Stomach (tissue), 9 donors: ENCODE measurements around the gene APEH. TPM values are rescaled to one million over a fixed set of nuclear protein-coding genes. Genes with fewer than 3 reads are reported as not detected.
A peak's percentile ranks its signal among the peaks of the same experiment; 100 is the strongest.

ENCODE experiments used
- DNase-seq, 2 donors: peaks; one replicate each; pipeline versions ENCODE4 v3.0.0 to v3.0.0-alpha.2; 2013 to 2019
- H3K27ac ChIP-seq, 5 donors: fragments of 200-600 bp in 4 of 5; sonication (generic) in 4 of 5; one replicate each; pipeline ENCODE4 v1.5.1; 2013 to 2019; ENCODE audit warnings: mild to moderate bottlenecking in 1 of 5, moderate library complexity in 1 of 5
- H3K27me3 ChIP-seq, 3 donors: fragments of 200-600 bp; sonication (generic); one replicate each; pipeline ENCODE4 v1.5.1; 2017 to 2019; ENCODE audit warnings: mixed run types in 1 of 3
- H3K36me3 ChIP-seq, 4 donors: fragments of 200-600 bp; sonication (generic); 1 replicate in 3 of 4; 2 replicates in 1 of 4; pipeline ENCODE4 v1.5.1; 2016 to 2019
- H3K4me1 ChIP-seq, 4 donors: fragments of 200-600 bp; sonication (generic); one replicate each; pipeline ENCODE4 v1.5.1; 2016 to 2019
- H3K4me3 ChIP-seq, 4 donors: fragments of 200-600 bp; sonication (generic) in 3 of 4; one replicate each; pipeline ENCODE4 v1.5.1; 2016 to 2019; ENCODE audit warnings: mild to moderate bottlenecking in 1 of 4
- H3K9me3 ChIP-seq, 4 donors: fragments of 200-600 bp; sonication (generic); one replicate each; pipeline ENCODE4 v1.5.1; 2016 to 2019
- CTCF ChIP-seq, 7 experiments: fragments of 450-650 bp in 4 of 7; fragments of 200-600 bp in 3 of 7; sonication (generic) in 3 of 7; IDR thresholded peaks; one replicate each; pipeline ENCODE4 v1.5.1; 2016 to 2019; ENCODE audit warnings: antibody characterized with exemption in 7 of 7, control low read depth in 2 of 7, mild to moderate bottlenecking in 1 of 7
- EP300 ChIP-seq: sonication (generic); formaldehyde crosslinking; IDR thresholded peaks from one replicate; pipeline ENCODE4 v1.6.1; 2017; ENCODE audit warnings: antibody characterized with exemption
- POLR2A ChIP-seq, 4 donors: fragments of 450-650 bp; IDR thresholded peaks; one replicate each; pipeline ENCODE4 v1.6.1; 2016; ENCODE audit warnings: antibody characterized with exemption in 4 of 4, control low read depth in 2 of 4, mild to moderate bottlenecking in 1 of 4, moderate library complexity in 1 of 4
- POLR2AphosphoS5 ChIP-seq, 3 donors: sonication (generic); formaldehyde crosslinking; IDR thresholded peaks; one replicate each; pipeline ENCODE4 v1.6.1; 2016; ENCODE audit warnings: antibody characterized with exemption in 3 of 3
- WGBS, 5 donors: extraction: QIAGEN DNeasy Blood & Tissue Kit in 3 of 5; methylation state at CpG; one replicate each; pipeline versions ENCODE4 v1.1.5 to v1.1.7; 2013 to 2018; 5-methylcytosine and 5-hydroxymethylcytosine counted together
- intact Hi-C: fragments of 100-400 bp; cut with DNase I; formaldehyde crosslinking; loops from one replicate; pipeline ENCODE4 v1.15.1; 2023; ENCODE audit warnings: low total_unique reads
- polyA plus RNA-seq, 3 donors: library from polyadenylated mRNA; stranded (reverse); fragments of 200-250 nt; gene quantifications; one replicate each; pipeline ENCODE4 v1.2.3, GENCODE V29; 2013
- total RNA-seq, 5 donors: library from RNA; depleted of rRNA; stranded (reverse); fragments of >200 nt; gene quantifications; one replicate each; pipeline versions ENCODE4 v1.1.0 to v1.2.3, GENCODE V29; 2014 to 2016
- donor health status: healthy with polysubstance abuse.
- donor health status: Bipolar disorder and iron deficiency.
- donor health status: healthy.

The APEH gene
- total and polyA plus RNA-seq, 8 donors, result 23.9 to 104 (median 47.7) TPM

GRCh38 chr3:49654176-49654825 is 19.9 kb upstream of the APEH start:
- intact Hi-C loops, result no loop called here
- TF ChIP-seq POLR2A (IDR thresholded peaks at IDR 0.05) (no peak), EP300 (no peak), CTCF (IDR thresholded peaks at IDR 0.05) (no peak), POLR2AphosphoS5 (IDR thresholded peaks at IDR 0.05) (no peak)
- peaks cover 0 to 10% (median 0%) of the 10 kb centered on the region in 3 donors for H3K27me3 ChIP-seq
- H3K4me1 ChIP-seq, result peaks cover 0 to 6% (median 0%) of the 10 kb centered on the region in 4 donors
- H3K4me3 ChIP-seq, result no peak overlapping the region
- H3K27ac ChIP-seq, result no peak overlapping the region
- no peak for DNase-seq
- H3K9me3 ChIP-seq, result no peaks in the 10 kb centered on the region
- H3K36me3 ChIP-seq, result no peaks in the 10 kb centered on the region
- WGBS, 5 donors, result 85 to 95% (median 92%) methylated on average over 10 to 17 of the region's 17 CpGs

DNA sequence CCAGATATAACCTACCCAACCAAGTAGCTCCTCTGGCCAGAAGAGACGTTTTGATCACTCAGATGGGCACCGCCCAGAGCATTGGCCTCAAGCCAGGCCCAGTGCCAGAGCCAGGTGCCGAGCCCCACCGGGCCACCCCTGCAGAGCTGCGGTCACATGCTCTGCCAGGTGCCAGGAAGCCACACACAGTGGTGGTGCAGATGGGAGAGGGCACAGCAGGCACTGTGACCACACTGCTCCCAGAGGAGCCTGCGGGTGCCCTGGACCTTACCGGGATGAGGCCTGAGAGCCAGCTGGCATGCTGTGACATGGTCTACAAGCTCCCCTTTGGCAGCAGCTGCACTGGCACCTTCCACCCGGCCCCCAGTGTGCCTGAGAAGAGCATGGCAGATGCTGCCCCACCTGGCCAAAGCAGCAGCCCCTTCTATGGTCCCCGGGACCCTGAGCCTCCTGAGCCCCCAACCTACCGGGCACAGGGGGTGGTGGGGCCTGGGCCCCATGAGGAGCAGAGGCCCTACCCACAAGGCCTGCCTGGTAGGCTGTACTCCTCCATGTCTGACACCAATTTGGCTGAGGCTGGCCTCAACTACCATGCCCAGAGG is 19.1 kb upstream of the APEH start:
- H3K9me3 ChIP-seq, result no peaks in the 10 kb centered on the region
- no peaks in the 10 kb centered on the region for H3K36me3 ChIP-seq
- intact Hi-C loops, result no loop called here
- H3K27ac ChIP-seq, result no peak overlapping the region
- 33 to 51% (median 46%) methylated on average over 5 to 10 of the region's 10 CpGs; no CpG with 5 or more reads in 1 of the 5 donors for WGBS, 5 donors
- peaks cover 0 to 6% (median 0%) of the 10 kb centered on the region in 4 donors for H3K4me1 ChIP-seq
- TF ChIP-seq EP300, result no peak
- TF ChIP-seq CTCF (IDR thresholded peaks at IDR 0.05), result no peak
- no peak for TF ChIP-seq POLR2AphosphoS5 (IDR thresholded peaks at IDR 0.05)
- no peak for TF ChIP-seq POLR2A (IDR thresholded peaks at IDR 0.05)
- peak in 1 of 2 donors; percentile 44 for DNase-seq
- no peak overlapping the region for H3K4me3 ChIP-seq
- peaks cover 0 to 10% (median 0%) of the 10 kb centered on the region in 3 donors for H3K27me3 ChIP-seq

DNA sequence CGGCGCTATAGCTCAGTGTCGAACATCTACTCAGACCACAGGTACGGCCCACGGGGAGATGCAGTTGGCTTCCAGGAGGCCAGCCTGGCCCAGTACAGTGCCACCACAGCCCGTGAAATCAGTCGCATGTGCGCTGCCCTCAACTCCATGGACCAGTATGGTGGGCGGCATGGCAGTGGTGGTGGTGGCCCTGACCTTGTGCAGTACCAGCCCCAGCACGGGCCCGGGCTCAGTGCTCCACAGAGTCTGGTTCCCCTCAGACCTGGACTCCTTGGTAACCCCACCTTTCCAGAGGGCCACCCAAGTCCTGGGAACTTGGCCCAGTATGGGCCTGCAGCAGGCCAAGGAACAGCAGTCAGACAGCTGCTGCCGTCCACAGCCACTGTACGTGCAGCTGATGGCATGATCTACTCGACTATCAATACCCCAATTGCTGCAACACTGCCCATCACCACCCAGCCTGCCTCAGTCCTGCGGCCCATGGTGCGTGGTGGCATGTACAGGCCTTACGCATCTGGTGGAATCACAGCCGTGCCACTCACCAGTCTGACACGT is 18.3 kb upstream of the APEH start:
- DNase-seq, result no peak
- no peaks in the 10 kb centered on the region for H3K9me3 ChIP-seq
- no peak overlapping the region for H3K4me3 ChIP-seq
- no peaks in the 10 kb centered on the region for H3K36me3 ChIP-seq
- intact Hi-C loops, result no loop called here
- H3K4me1 ChIP-seq, result peaks cover 0 to 6% (median 0%) of the 10 kb centered on the region in 4 donors
- WGBS, 5 donors, result 93 to 98% (median 95%) methylated on average over 19 of the region's 19 CpGs
- no peak overlapping the region for H3K27ac ChIP-seq
- peaks cover 0 to 10% (median 0%) of the 10 kb centered on the region in 3 donors for H3K27me3 ChIP-seq
- TF ChIP-seq POLR2AphosphoS5 (IDR thresholded peaks at IDR 0.05) (no peak), CTCF (IDR thresholded peaks at IDR 0.05) (no peak)

DNA sequence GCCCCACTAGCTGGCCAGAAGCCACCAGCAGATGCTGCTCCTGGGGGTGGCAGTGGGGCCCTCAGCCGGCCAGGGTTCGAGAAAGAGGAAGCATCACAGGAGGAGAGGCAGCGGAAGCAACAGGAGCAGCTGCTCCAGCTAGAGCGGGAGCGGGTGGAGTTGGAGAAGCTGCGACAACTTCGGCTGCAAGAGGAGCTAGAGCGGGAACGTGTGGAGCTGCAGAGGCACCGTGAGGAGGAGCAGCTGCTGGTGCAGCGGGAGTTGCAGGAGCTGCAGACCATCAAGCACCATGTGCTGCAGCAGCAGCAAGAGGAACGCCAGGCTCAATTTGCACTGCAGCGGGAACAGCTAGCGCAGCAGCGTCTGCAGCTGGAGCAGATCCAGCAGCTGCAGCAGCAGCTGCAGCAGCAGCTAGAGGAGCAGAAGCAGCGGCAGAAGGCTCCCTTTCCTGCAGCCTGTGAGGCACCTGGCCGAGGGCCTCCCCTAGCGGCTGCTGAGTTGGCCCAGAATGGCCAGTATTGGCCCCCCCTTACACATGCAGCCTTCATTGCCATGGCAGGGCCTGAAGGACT is 17.5 kb upstream of the APEH start:
- intact Hi-C loops, result no loop called here
- Histone ChIP-seq H3K4me1 (peaks cover 0 to 6% (median 0%) of the 10 kb centered on the region in 4 donors), H3K27me3 (peaks cover 0 to 10% (median 0%) of the 10 kb centered on the region in 3 donors), H3K36me3 (no peaks in the 10 kb centered on the region), H3K9me3 (no peaks in the 10 kb centered on the region), H3K4me3 (no peak overlapping the region), H3K27ac (no peak overlapping the region)
- peak in 1 of 2 donors; percentile 33 for DNase-seq
- no peak for TF ChIP-seq CTCF (IDR thresholded peaks at IDR 0.05)
- TF ChIP-seq EP300, result no peak
- TF ChIP-seq POLR2AphosphoS5 (IDR thresholded peaks at IDR 0.05), result no peak
- TF ChIP-seq POLR2A (IDR thresholded peaks at IDR 0.05), result no peak
- WGBS, 5 donors, result 58 to 75% (median 67%) methylated on average over 16 to 18 of the region's 18 CpGs
